ENCODE measurements around the gene AQP2.

AQP2 gene

DNA sequence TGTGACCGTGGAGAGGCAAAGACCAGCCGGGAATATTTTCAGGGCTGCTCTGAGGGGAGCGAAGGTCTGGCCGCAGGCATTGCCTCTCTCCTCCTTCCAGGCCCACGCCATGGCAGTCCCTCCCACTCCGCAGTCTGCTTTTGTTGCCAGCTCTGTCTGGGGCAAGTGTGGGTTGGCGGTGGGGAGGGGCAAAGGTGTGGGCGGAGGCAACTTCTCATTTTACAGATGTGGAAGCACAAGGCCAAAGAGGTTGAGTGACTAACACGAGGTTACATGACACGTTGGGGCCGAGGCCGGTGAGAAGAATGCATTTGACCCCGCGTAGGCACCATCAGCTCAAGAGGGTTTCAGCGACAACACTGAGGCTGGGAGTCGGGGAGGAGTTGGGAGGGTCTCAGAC is 40.7 kb upstream of the AQP2 start:
- Histone ChIP-seq H3K27ac (ENCODE audit: low read depth, low read length) (no peak overlapping the region), H3K4me1 (ENCODE audit: insufficient read depth, low read length) (peaks cover 24% of the 10 kb centered on the region), H3K4me3 (ENCODE audit: low read length) (no peak overlapping the region), H3K36me3 (ENCODE audit: insufficient read depth, low read length) (no peaks in the 10 kb centered on the region), H3K27me3 (ENCODE audit: insufficient read depth, low read length) (peaks cover 3% of the 10 kb centered on the region), H3K9me3 (ENCODE audit: insufficient read depth, low read depth, low read length) (no peaks in the 10 kb centered on the region), H3K9ac (ENCODE audit: low read depth, low read length) (no peak overlapping the region)
- WGBS, result 50% methylated on average over 16 of the region's 16 CpGs

DNA sequence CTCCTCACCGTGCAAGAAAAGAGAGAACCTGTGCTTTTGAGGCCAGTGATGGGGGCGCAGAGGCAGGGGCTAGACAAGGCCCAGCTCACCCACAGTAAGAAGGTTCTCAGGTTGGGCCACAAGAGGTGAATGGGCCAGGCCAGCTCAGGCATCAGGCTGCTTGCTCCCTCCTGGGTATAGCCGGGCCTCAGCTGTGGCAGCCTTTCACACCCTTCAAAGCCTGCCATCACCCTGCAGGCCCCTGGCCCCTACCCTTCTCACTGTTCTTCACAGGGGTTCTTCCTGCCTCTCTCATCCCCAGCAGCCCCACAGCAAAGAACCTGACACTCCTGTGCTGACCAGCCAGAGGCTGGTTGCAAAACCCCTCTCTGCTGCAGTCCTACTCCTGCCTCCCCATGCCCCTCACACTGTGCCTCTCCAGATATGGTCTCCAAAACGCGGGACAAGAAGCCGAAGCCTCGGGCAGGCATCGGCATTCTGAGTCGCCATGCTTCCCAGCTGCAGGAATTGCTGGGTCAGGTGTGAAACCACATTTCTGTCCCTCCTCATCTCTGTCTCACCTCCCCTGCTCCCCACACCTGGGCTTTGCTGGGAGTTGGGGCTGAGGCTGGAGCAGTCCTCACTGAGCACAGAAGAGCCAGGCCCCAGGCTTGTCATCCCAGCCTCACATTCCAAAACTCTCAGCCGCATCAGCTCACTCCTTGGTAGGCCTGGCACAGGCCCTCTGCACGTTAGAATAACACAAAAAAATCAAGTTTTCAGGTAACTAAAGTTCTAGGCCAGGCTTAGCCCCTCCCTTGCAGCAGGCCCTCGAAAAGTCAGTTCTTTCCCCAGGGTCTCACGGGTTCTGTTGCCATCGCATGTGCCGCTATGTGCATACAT is 40.0 kb upstream of the AQP2 start:
- Histone ChIP-seq H3K9ac (ENCODE audit: low read depth, low read length) (no peak overlapping the region), H3K27me3 (ENCODE audit: insufficient read depth, low read length) (no peaks in the 10 kb centered on the region; the same call in 1 of the 2 replicates), H3K4me3 (ENCODE audit: low read length) (no peak overlapping the region), H3K9me3 (ENCODE audit: insufficient read depth, low read depth, low read length) (no peaks in the 10 kb centered on the region), H3K36me3 (ENCODE audit: insufficient read depth, low read length) (no peaks in the 10 kb centered on the region), H3K4me1 (ENCODE audit: insufficient read depth, low read length) (peaks cover 24% of the 10 kb centered on the region), H3K27ac (ENCODE audit: low read depth, low read length) (no peak overlapping the region)
- WGBS, result 85% methylated on average over 15 of the region's 15 CpGs

DNA sequence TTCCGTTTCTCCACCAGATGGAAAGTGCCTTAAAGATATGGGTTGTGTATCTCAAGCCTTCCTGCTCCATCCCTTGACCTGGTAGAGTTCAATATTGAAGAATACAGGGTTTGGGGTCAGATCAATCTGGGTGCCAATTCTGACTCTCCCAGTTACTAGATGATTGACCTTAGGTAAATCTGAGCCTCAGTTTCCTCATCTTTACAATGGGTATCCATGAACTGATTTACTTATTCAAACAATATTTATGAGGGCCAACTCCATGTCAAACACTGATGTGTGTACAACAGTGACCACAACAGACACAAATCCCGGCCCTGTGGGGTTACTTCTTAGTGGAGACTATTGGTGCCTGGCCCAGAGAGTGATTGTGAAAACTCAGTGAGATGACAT is 39.3 kb upstream of the AQP2 start:
- H3K36me3 ChIP-seq (ENCODE audit: insufficient read depth, low read length), result no peaks in the 10 kb centered on the region
- H3K9me3 ChIP-seq (ENCODE audit: insufficient read depth, low read depth, low read length), result no peaks in the 10 kb centered on the region
- H3K4me1 ChIP-seq (ENCODE audit: insufficient read depth, low read length), result peaks cover 24% of the 10 kb centered on the region
- WGBS, result 90% methylated on average over 2 of the region's 2 CpGs
- H3K9ac ChIP-seq (ENCODE audit: low read depth, low read length), result no peak overlapping the region
- no peaks in the 10 kb centered on the region; the same call in 1 of the 2 replicates for H3K27me3 ChIP-seq (ENCODE audit: insufficient read depth, low read length)
- no peak overlapping the region for H3K4me3 ChIP-seq (ENCODE audit: low read length)
- H3K27ac ChIP-seq (ENCODE audit: low read depth, low read length), result no peak overlapping the region

DNA sequence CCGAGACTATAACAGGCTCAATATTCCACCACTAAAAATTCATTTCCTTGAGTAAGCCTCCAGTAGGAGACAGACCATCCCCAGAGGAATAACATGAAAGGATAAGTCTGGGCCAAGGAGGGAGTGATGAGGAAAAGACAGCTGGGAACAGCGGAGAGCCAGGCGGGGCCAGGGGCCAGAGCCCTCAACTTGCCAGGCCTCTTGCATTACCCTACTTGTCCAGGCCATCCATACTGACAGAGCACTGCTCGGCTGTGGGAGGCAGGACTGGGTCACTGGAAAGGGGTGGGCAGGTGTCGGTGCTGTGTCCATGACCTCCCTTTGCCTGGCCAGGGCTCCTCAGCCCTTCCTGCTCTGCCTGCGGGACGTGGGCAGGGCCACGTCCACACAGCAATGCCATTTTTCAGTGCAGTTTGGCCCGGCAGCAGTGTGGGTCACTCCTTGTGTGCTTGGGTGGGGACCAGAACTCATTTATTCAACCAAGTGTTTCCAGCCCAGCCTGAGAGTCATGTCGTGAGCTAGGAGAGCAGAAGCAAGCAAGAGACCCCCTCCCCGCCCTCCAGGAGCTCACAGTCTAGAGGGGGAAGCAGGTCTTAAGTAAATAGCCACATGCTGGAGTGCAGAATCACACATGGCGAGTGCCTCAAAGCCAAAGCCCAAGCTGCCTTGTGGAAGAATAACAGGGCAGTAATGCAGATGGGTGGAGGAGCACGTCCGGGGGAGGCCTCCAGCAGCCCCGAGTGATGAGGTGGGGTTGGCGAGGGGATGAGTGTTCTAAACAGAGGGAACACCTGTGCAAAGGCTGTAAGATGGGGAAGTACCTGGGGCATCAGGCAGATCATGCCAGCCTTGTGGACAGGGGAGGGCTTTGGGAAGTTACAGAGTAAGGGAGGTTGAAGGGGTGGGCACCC is 37.9 kb upstream of the AQP2 start:
- Histone ChIP-seq H3K9ac (ENCODE audit: low read depth, low read length) (no peak overlapping the region; the same call in 1 of the 2 replicates), H3K4me3 (ENCODE audit: low read length) (no peak overlapping the region), H3K36me3 (ENCODE audit: insufficient read depth, low read length) (no peaks in the 10 kb centered on the region), H3K9me3 (ENCODE audit: insufficient read depth, low read depth, low read length) (no peaks in the 10 kb centered on the region), H3K4me1 (ENCODE audit: insufficient read depth, low read length) (peaks cover 24% of the 10 kb centered on the region), H3K27me3 (ENCODE audit: insufficient read depth, low read length) (no peaks in the 10 kb centered on the region; the same call in 1 of the 2 replicates), H3K27ac (ENCODE audit: low read depth, low read length) (no peak overlapping the region)
- 86% methylated on average over 16 of the region's 16 CpGs for WGBS

DNA sequence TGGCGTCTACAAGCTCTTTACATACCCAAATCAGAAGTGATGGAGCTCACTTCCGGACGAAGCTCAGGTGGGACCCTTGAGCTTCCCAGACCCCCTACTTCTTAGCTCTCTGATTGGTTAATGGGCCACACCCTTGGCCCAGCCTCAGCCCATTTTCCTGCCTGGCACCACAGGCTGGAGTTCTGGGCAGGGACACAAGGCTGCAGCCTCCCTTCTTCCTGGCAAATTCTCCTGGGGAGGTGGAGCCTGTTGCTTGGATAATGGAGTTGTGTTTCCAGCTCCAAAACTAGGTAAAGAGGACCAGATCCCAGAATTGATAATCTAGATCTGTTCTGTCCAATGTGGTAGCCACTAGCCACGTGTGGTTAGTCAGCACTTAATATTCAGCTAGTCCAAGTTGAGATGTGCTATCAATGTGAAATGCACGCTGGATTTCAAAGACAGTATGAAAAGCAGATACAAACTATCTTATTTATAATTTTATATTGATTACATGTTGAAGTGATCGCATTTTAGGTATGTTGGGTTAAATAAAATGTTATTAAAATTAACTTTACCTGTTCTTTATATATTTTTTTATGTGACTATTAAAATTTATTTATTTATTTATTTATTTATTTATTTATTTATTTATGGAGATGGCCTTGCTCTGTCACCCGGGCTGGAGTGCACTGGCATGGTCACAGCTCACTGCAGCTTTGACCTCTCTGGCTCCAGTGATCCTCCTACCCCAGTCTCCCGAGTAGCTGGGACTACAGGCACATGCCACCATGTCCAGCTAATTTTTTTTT is 34.2 kb upstream of the AQP2 start:
- Histone ChIP-seq H3K9me3 (ENCODE audit: insufficient read depth, low read depth, low read length) (no peaks in the 10 kb centered on the region), H3K4me3 (ENCODE audit: low read length) (no peak overlapping the region), H3K4me1 (ENCODE audit: insufficient read depth, low read length) (peaks cover 9% of the 10 kb centered on the region; the same call in 1 of the 2 replicates), H3K27ac (ENCODE audit: low read depth, low read length) (no peak overlapping the region), H3K9ac (ENCODE audit: low read depth, low read length) (no peak overlapping the region), H3K36me3 (ENCODE audit: insufficient read depth, low read length) (no peaks in the 10 kb centered on the region), H3K27me3 (ENCODE audit: insufficient read depth, low read length) (no peaks in the 10 kb centered on the region)
- WGBS, result 88% methylated on average over 6 of the region's 8 CpGs

DNA sequence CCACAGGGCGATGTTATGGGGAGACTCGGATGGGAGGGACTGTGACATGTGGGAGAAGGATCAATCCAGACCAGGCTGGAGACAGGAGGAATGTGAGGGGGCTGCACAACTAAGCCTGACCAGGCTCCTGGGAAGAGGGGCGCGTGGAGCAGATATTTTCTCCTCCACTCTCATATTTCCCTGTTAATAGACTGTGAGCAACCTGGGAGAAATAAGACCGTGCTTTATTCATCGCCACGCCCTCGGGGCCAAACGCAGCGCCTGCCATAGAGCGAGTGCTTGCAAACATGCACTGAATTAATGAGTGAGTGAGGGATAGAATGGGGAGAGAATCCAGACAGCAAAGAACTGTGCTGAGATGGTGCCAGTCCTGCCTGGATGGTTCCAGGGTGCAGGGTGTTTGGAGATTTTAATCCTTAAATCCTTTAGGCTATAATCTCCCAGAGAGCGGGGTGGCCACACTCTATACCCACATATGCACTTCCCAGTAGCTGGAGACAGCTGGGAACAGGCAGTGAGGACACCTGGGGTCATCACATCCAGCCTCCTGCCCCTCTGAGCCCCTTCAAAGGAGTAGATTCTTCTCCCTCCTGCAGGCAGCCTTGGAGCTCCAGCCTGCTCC is 33.3 kb upstream of the AQP2 start:
- 92% methylated on average over 12 of the region's 12 CpGs for WGBS
- H3K9me3 ChIP-seq (ENCODE audit: insufficient read depth, low read depth, low read length), result no peaks in the 10 kb centered on the region

DNA sequence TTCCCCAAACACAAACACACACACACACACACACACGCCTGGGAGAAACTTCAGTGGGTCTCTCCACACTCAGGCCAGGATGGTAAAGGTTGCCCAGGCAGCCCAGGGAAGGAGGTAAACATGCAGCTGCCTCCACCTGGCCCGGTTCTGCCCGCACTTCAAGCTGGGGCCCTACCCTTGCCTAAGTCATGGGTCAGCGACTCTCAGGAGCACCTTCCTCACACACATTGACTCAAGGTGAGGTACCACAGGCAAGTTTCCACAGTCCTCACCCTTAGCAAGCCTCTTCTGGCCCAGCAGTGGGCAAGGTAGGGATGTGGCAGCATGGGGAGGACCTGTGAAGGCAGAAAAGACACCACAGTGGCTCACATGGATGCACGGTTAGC is 32.8 kb upstream of the AQP2 start:
- Histone ChIP-seq H3K27ac (ENCODE audit: low read depth, low read length) (no peak overlapping the region), H3K4me1 (ENCODE audit: insufficient read depth, low read length) (0 out of 2 replicates have a peak, but pooled peaks cover 4% of the 10 kb centered on the region), H3K36me3 (ENCODE audit: insufficient read depth, low read length) (no peaks in the 10 kb centered on the region), H3K9me3 (ENCODE audit: insufficient read depth, low read depth, low read length) (no peaks in the 10 kb centered on the region), H3K27me3 (ENCODE audit: insufficient read depth, low read length) (no peaks in the 10 kb centered on the region), H3K9ac (ENCODE audit: low read depth, low read length) (no peak overlapping the region), H3K4me3 (ENCODE audit: low read length) (no peak overlapping the region)
- 86% methylated on average over 5 of the region's 5 CpGs for whole genome bisulfite sequencing

More for the DNA sequence above, 33.3 kb upstream of the AQP2 start:
- Histone ChIP-seq H3K27me3 (ENCODE audit: insufficient read depth, low read length) (no peaks in the 10 kb centered on the region), H3K4me1 (ENCODE audit: insufficient read depth, low read length) (0 out of 2 replicates have a peak, but pooled peaks cover 4% of the 10 kb centered on the region), H3K9ac (ENCODE audit: low read depth, low read length) (no peak overlapping the region), H3K36me3 (ENCODE audit: insufficient read depth, low read length) (no peaks in the 10 kb centered on the region), H3K27ac (ENCODE audit: low read depth, low read length) (no peak overlapping the region), H3K4me3 (ENCODE audit: low read length) (no peak overlapping the region)

DNA sequence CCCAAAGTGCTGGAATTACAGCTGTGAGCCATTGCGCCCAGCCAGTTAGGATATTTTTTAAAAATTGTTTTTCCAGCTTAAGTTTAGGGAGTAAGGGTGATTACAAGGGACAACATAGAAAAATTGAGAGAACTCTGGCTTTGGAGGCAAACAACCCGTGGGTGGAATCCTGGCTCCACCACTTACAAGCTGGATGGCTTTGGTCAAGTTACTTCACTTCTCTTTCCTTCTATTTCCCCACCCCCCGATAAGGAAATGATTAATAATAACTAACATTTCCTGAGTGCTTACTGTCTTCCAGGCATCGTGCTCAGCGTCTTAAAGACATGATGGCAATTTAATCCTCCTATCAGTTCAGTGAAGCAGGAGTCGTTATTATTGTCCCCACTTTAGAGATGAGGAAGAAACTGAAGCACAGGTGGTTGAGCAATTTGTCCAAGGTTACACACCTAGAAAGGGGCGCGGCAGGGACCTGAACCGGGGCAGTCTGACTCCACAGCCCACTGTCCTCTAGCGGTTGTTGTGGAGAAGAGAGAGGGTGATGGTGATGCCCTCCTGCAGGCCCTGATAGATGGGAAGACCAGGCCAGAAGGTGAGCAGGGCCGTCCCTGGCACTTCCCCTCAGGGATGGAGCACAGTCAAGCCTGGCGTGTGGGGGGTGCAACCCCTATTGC is 30.2 kb upstream of the AQP2 start:
- 88% methylated on average over 12 of the region's 12 CpGs for WGBS
- H3K9me3 ChIP-seq (ENCODE audit: insufficient read depth, low read depth, low read length), result no peaks in the 10 kb centered on the region
- no peak overlapping the region for H3K4me3 ChIP-seq (ENCODE audit: low read length)
- H3K27me3 ChIP-seq (ENCODE audit: insufficient read depth, low read length), result no peaks in the 10 kb centered on the region
- no peak overlapping the region for H3K27ac ChIP-seq (ENCODE audit: low read depth, low read length)
- no peaks in the 10 kb centered on the region for H3K36me3 ChIP-seq (ENCODE audit: insufficient read depth, low read length)
- H3K4me1 ChIP-seq (ENCODE audit: insufficient read depth, low read length), result no peaks in the 10 kb centered on the region
- no peak overlapping the region for H3K9ac ChIP-seq (ENCODE audit: low read depth, low read length)

DNA sequence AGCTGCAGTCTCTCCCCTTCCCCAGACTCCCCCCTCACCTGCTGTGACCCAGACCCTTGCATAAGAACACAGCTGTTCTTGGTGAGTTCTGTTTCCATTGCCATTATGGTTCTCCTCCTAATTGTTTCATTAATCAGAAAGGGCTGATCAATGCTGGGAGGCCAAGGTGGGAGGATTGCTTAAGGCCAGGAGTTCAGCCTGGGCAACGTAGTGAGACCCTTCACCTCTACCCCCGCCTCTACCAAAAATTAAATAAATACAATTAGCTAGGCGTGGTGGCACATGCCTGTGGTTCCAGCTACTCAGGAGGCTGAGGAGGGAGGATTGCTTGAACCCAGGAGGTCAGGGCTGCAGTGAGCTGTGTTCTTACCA is 29.6 kb upstream of the AQP2 start:
- WGBS, result 96% methylated on average over 1 of the region's 3 CpGs
- H3K9me3 ChIP-seq (ENCODE audit: insufficient read depth, low read depth, low read length), result no peaks in the 10 kb centered on the region
- no peaks in the 10 kb centered on the region for H3K4me1 ChIP-seq (ENCODE audit: insufficient read depth, low read length)
- H3K4me3 ChIP-seq (ENCODE audit: low read length), result no peak overlapping the region
- H3K9ac ChIP-seq (ENCODE audit: low read depth, low read length), result no peak overlapping the region
- no peak overlapping the region for H3K27ac ChIP-seq (ENCODE audit: low read depth, low read length)
- no peaks in the 10 kb centered on the region for H3K27me3 ChIP-seq (ENCODE audit: insufficient read depth, low read length)
- no peaks in the 10 kb centered on the region for H3K36me3 ChIP-seq (ENCODE audit: insufficient read depth, low read length)

DNA sequence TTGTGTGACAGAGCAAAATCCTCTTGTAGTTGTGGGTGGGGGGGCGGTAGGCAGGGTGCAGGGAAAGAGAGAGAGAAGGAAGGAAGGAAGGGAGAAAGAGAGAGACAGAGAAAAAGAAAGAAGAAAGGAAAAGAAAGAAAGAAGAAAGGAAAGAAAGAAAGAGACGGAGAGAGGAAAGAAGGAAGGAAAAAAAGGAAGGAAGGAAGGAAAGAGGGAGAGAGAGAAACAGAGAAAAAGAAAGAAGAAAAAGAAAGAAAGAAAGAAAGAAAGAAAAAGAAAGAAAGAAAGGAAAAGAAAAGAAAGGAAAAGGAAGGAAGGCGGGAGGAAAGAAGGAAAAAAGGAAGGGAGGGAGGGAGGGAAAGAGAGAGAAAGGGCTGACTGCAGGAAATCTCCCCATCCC is 29.2 kb upstream of the AQP2 start:
- WGBS, result 92% methylated on average over 3 of the region's 3 CpGs
- no peaks in the 10 kb centered on the region for H3K4me1 ChIP-seq (ENCODE audit: insufficient read depth, low read length)
- H3K36me3 ChIP-seq (ENCODE audit: insufficient read depth, low read length), result no peaks in the 10 kb centered on the region
- H3K27me3 ChIP-seq (ENCODE audit: insufficient read depth, low read length), result no peaks in the 10 kb centered on the region
- H3K27ac ChIP-seq (ENCODE audit: low read depth, low read length), result no peak overlapping the region
- H3K9ac ChIP-seq (ENCODE audit: low read depth, low read length), result no peak overlapping the region
- H3K9me3 ChIP-seq (ENCODE audit: insufficient read depth, low read depth, low read length), result no peaks in the 10 kb centered on the region
- no peak overlapping the region for H3K4me3 ChIP-seq (ENCODE audit: low read length)

All from HUES64 (cell line).